ENCODE results near the gene PIEZO1. TPM values are rescaled to one million over a fixed set of nuclear protein-coding genes. Genes with fewer than 3 reads are reported as not detected.

PIEZO1 gene
- polyA plus RNA-seq, 2 of the 4 experiments (the other 2 are of a cell fraction) = 26.1 to 84.7 TPM

GRCh38 chr16:88830783-88831182, 45.8 kb upstream of the PIEZO1 start (continued):
- TF ChIP-seq REST (IDR thresholded peaks at IDR 0.05) = no peak

- DNase-seq (ENCODE audit: low read depth in 1 of 2, low spot score in 1 of 2) = no peak
- FAIRE-seq = no peak
- no peak overlapping the region for H3K4me3 ChIP-seq
- ChIA-PET CTCF (interaction anchor here (0.6 to 1.5 kb wide), 3 partner anchors 8 to 379 kb away, joined by 3 to 4 read pairs (median 3); no protein-coding TSS in a partner anchor), POLR2A (no interaction called here)
- no peaks in the 10 kb centered on the region for H3K9me3 ChIP-seq
- no peak overlapping the region for H3K27ac ChIP-seq
- no peak overlapping the region for H3K4me2 ChIP-seq
- 83% methylated on average over 11 of the region's 11 CpGs for WGBS (ENCODE audit: missing lambda C conversion rate)
- ATAC-seq = no peak
- TF ChIP-seq BCL3 (IDR thresholded peaks at IDR 0.05) (no peak), JUNB (IDR thresholded peaks at IDR 0.05) (no peak), BHLHE40 (IDR thresholded peaks at IDR 0.05; ENCODE audit: low read depth, low read length) (no peak), ZNF302 (CRISPR knock-in tag; IDR thresholded peaks at IDR 0.05) (no peak), MAFK (IDR thresholded peaks at IDR 0.05; ENCODE audit: partially characterized antibody) (no peak), SREBF2 (IDR thresholded peaks at IDR 0.05) (no peak), ZFP36 (IDR thresholded peaks at IDR 0.05; ENCODE audit: borderline replicate concordance, partially characterized antibody) (no peak), MAX (IDR thresholded peaks at IDR 0.05) (no peak), JUN (IDR thresholded peaks at IDR 0.05) (no peak), USF2 (IDR thresholded peaks at IDR 0.05) (no peak), HOXB5 (CRISPR knock-in tag; IDR thresholded peaks at IDR 0.05) (no peak), FOSB (CRISPR knock-in tag; IDR thresholded peaks at IDR 0.05) (no peak), CTCF (IDR thresholded peaks at IDR 0.05) (no peak), PBX3 (IDR thresholded peaks at IDR 0.05) (no peak)
- H3K4me1 ChIP-seq = no peaks in the 10 kb centered on the region
Observed at GRCh38 chr16:88830258-88830657, 45.2 kb upstream of the PIEZO1 start.

- no peak for DNase-seq (ENCODE audit: low read depth in 1 of 2, low spot score in 1 of 2)
- Histone ChIP-seq H3K4me2 (no peak overlapping the region), H3K4me3 (no peak overlapping the region), H3K9me3 (no peaks in the 10 kb centered on the region), H3K27ac (no peak overlapping the region), H3K4me1 (no peaks in the 10 kb centered on the region)
- ChIA-PET CTCF (interaction anchor here (1.3 to 3.9 kb wide), 3 partner anchors 12 to 92 kb away, joined by 3 to 27 read pairs (median 5); no protein-coding TSS in a partner anchor), POLR2A (no interaction called here)
- TF ChIP-seq CHD4 (IDR thresholded peaks at IDR 0.05; ENCODE audit: borderline replicate concordance) = no peak
- no peak for TF ChIP-seq BCL3 (IDR thresholded peaks at IDR 0.05)
- no peak for TF ChIP-seq JUN (IDR thresholded peaks at IDR 0.05)
- TF ChIP-seq EHMT2 (IDR thresholded peaks at IDR 0.05; ENCODE audit: low read depth) = no peak
- TF ChIP-seq ZC3H11A (IDR thresholded peaks at IDR 0.05) = no peak
- TF ChIP-seq RFX5 (IDR thresholded peaks at IDR 0.05) = no peak
- no peak for TF ChIP-seq JUNB (IDR thresholded peaks at IDR 0.05)
- no peak for TF ChIP-seq RNF2 (IDR thresholded peaks at IDR 0.05; ENCODE audit: borderline replicate concordance, low read depth)
- no peak for TF ChIP-seq PHF8 (IDR thresholded peaks at IDR 0.05; ENCODE audit: borderline replicate concordance, low read depth)
- ATAC-seq = no peak
- no peak for FAIRE-seq
- WGBS (ENCODE audit: missing lambda C conversion rate) = 85% methylated on average over 24 of the region's 24 CpGs
Observed at GRCh38 chr16:88828711-88829110, 43.7 kb upstream of the PIEZO1 start.
